ENCODE data around the gene SUMF1.

SUMF1 gene

GRCh38 chr3:4426782-4427344 is 40.2 kb downstream of the SUMF1 start:
- ATAC-seq, result peak; percentile 99
- TF ChIP-seq ZNF565 (CRISPR knock-in tag; conservative IDR thresholded peaks at IDR 0.05; ENCODE audit: low read depth), result no peak
- TF ChIP-seq GLIS3 (CRISPR knock-in tag; IDR thresholded peaks at IDR 0.05), result no peak
- peak; percentile 35; the same call in 1 of the 2 replicates for TF ChIP-seq TCF4 (CRISPR knock-in tag; IDR thresholded peaks at IDR 0.05; ENCODE audit: borderline replicate concordance)
- no peak for TF ChIP-seq ZNF8 (CRISPR knock-in tag; IDR thresholded peaks at IDR 0.05)

- no peak for TF ChIP-seq ISL1 (CRISPR knock-in tag; IDR thresholded peaks at IDR 0.05)
- no peak for TF ChIP-seq CSRNP3 (CRISPR knock-in tag; IDR thresholded peaks at IDR 0.05)
- no peak for TF ChIP-seq TCF4 (CRISPR knock-in tag; IDR thresholded peaks at IDR 0.05; ENCODE audit: borderline replicate concordance)
- TF ChIP-seq GLIS3 (CRISPR knock-in tag; IDR thresholded peaks at IDR 0.05), result no peak
- no peak for TF ChIP-seq ZNF565 (CRISPR knock-in tag; conservative IDR thresholded peaks at IDR 0.05; ENCODE audit: low read depth)
- TF ChIP-seq ZFP3 (CRISPR knock-in tag; IDR thresholded peaks at IDR 0.05), result no peak
- no peak for TF ChIP-seq ZFP30 (CRISPR knock-in tag; IDR thresholded peaks at IDR 0.05)
- TF ChIP-seq SNAI2 (CRISPR knock-in tag; IDR thresholded peaks at IDR 0.05), result no peak
- TF ChIP-seq ZNF8 (CRISPR knock-in tag; IDR thresholded peaks at IDR 0.05), result no peak
- TF ChIP-seq TOX (CRISPR knock-in tag; IDR thresholded peaks at IDR 0.05; ENCODE audit: borderline replicate concordance), result no peak
- no peak for TF ChIP-seq OSR1 (CRISPR knock-in tag; IDR thresholded peaks at IDR 0.05)
- no peak for TF ChIP-seq ESRRG (CRISPR knock-in tag; IDR thresholded peaks at IDR 0.05)
- ATAC-seq, result no peak; the same call in 2 of the 3 replicates
Measured at GRCh38 chr3:4426261-4426781, 40.7 kb downstream of the SUMF1 start.

GRCh38 chr3:4425707-4426106 is 41.4 kb downstream of the SUMF1 start:
- TF ChIP-seq OSR1 (CRISPR knock-in tag; IDR thresholded peaks at IDR 0.05), result no peak
- TF ChIP-seq PPARA (CRISPR knock-in tag; IDR thresholded peaks at IDR 0.05; ENCODE audit: borderline replicate concordance), result no peak
- TF ChIP-seq POU6F1 (CRISPR knock-in tag; IDR thresholded peaks at IDR 0.05; ENCODE audit: borderline replicate concordance, low read depth), result no peak
- no peak for TF ChIP-seq TCF4 (CRISPR knock-in tag; IDR thresholded peaks at IDR 0.05; ENCODE audit: borderline replicate concordance)
- no peak for ATAC-seq

GRCh38 chr3:4425055-4425454 is 42.0 kb downstream of the SUMF1 start:
- TF ChIP-seq CSRNP3 (CRISPR knock-in tag; IDR thresholded peaks at IDR 0.05) (no peak), CSDC2 (CRISPR knock-in tag; IDR thresholded peaks at IDR 0.05) (no peak), POU6F1 (CRISPR knock-in tag; IDR thresholded peaks at IDR 0.05; ENCODE audit: borderline replicate concordance, low read depth) (no peak), RARB (CRISPR knock-in tag; IDR thresholded peaks at IDR 0.05) (no peak), ESRRG (CRISPR knock-in tag; IDR thresholded peaks at IDR 0.05) (no peak), PPARA (CRISPR knock-in tag; IDR thresholded peaks at IDR 0.05; ENCODE audit: borderline replicate concordance) (no peak), BACH2 (CRISPR knock-in tag; IDR thresholded peaks at IDR 0.05; ENCODE audit: borderline replicate concordance) (no peak), PATZ1 (CRISPR knock-in tag; IDR thresholded peaks at IDR 0.05; ENCODE audit: borderline replicate concordance) (no peak), SNAI2 (CRISPR knock-in tag; IDR thresholded peaks at IDR 0.05) (no peak), ISL1 (CRISPR knock-in tag; IDR thresholded peaks at IDR 0.05) (no peak), ZNF70 (CRISPR knock-in tag; IDR thresholded peaks at IDR 0.05) (no peak)
- ATAC-seq, result no peak
